Central memory CD4-positive, alpha-beta T cell (primary cell): Measurements from ENCODE around the gene KCNK7.

Experiments
- DNase-seq: peaks from one replicate; pipeline ENCODE4 v3.0.0; 2022

KCNK7 gene

GRCh38 chr11:65554057-65554818, 41.4 kb downstream of the KCNK7 start:
- DNase-seq, result no peak

- DNase-seq, result peak; percentile 80
These were observed 42.1 kb downstream of the KCNK7 start for GRCh38 chr11:65553301-65554001.

GRCh38 chr11:65552388-65552951, 43.1 kb downstream of the KCNK7 start:
- no peak for DNase-seq

GRCh38 chr11:65551572-65552387, 43.8 kb downstream of the KCNK7 start:
- peak; percentile 59 for DNase-seq

GRCh38 chr11:65549096-65549495, 46.5 kb downstream of the KCNK7 start:
- DNase-seq, result no peak

GRCh38 chr11:65548395-65548794, 47.2 kb downstream of the KCNK7 start:
- no peak for DNase-seq

GRCh38 chr11:65547446-65548125, 48.0 kb downstream of the KCNK7 start:
- peak; percentile 34 for DNase-seq

- peak; percentile 97 for DNase-seq
These were observed 49.2 kb downstream of the KCNK7 start for GRCh38 chr11:65546217-65546958.

GRCh38 chr11:65545853-65546216, 49.8 kb downstream of the KCNK7 start:
- DNase-seq, result no peak
